CD14-positive monocyte (primary cell): ENCODE results near the gene CPB1. TPM values are rescaled to one million over a fixed set of nuclear protein-coding genes. Genes with fewer than 3 reads are reported as not detected.
A peak's percentile ranks its signal among the peaks of the same experiment; 100 is the strongest.

ENCODE experiments used
- DNase-seq, 3 donors: peaks; one replicate each; pipeline ENCODE4 v3.0.0-alpha.2; 2011 to 2022
- H2AFZ ChIP-seq: 2 replicates; pipeline ENCODE4 v1.6.0; 2012; ENCODE audit warnings: mild to moderate bottlenecking, low read depth, low read length, inconsistent platforms; ENCODE audit not compliant: insufficient read depth, poor library complexity, severe bottlenecking
- H3K27ac ChIP-seq, 2 donors: 1 replicate in 1 of 2; 2 replicates in 1 of 2; pipeline ENCODE4 v1.5.1; 2012 to 2013; ENCODE audit warnings: low read length in 2 of 2, control low read depth in 1 of 2, inconsistent platforms in 1 of 2, low read depth in 1 of 2, mild to moderate bottlenecking in 1 of 2
- H3K27me3 ChIP-seq, 2 donors: one replicate each; pipeline versions ENCODE4 v1.6.0 to v1.6.1; 2011 to 2013; ENCODE audit warnings: low read length in 2 of 2; ENCODE audit not compliant: control insufficient read depth in 2 of 2, insufficient read depth in 2 of 2
- H3K36me3 ChIP-seq, 2 donors: replicated peaks in 1 of 2; 1 replicate in 1 of 2; 2 replicates in 1 of 2; pipeline versions ENCODE4 v1.5.1 to v1.6.1; 2012 to 2013; ENCODE audit warnings: low read length in 2 of 2, control low read depth in 1 of 2, inconsistent platforms in 1 of 2, mild to moderate bottlenecking in 1 of 2; ENCODE audit not compliant: insufficient read depth in 2 of 2, control insufficient read depth in 1 of 2
- H3K4me1 ChIP-seq, 2 donors: 1 replicate in 1 of 2; 2 replicates in 1 of 2; pipeline versions ENCODE4 v1.5.1 to v1.6.1; 2012 to 2013; ENCODE audit warnings: low read length in 2 of 2, control low read depth in 1 of 2, inconsistent platforms in 1 of 2, mild to moderate bottlenecking in 1 of 2, moderate library complexity in 1 of 2; ENCODE audit not compliant: insufficient read depth in 2 of 2, control insufficient read depth in 1 of 2
- H3K4me2 ChIP-seq: replicated peaks from 2 replicates; pipeline ENCODE3; 2012; ENCODE audit warnings: low read length, moderate library complexity, mild to moderate bottlenecking; ENCODE audit not compliant: poor library complexity, severe bottlenecking; ENCODE audit errors: extremely low read depth
- H3K4me3 ChIP-seq, 3 experiments: fragments of 200-600 bp in 1 of 3; sonication (generic) in 1 of 3; replicated peaks in 1 of 3; 1 replicate in 2 of 3; 2 replicates in 1 of 3; pipeline ENCODE4 v1.5.1; 2011 to 2013; ENCODE audit warnings: low read length in 3 of 3, mild to moderate bottlenecking in 3 of 3, control low read depth in 2 of 3, low read depth in 2 of 3, inconsistent platforms in 1 of 3, moderate library complexity in 1 of 3
- H3K79me2 ChIP-seq: 2 replicates; pipeline ENCODE4 v1.6.0; 2012; ENCODE audit warnings: mild to moderate bottlenecking, control low read depth, inconsistent platforms, low read length, moderate library complexity; ENCODE audit not compliant: insufficient read depth
- H3K9ac ChIP-seq: 2 replicates; pipeline ENCODE4 v1.6.0; 2017; ENCODE audit warnings: low read length, mild to moderate bottlenecking; ENCODE audit not compliant: insufficient read depth, poor library complexity, severe bottlenecking
- H3K9me3 ChIP-seq, 2 donors: replicated peaks in 1 of 2; 1 replicate in 1 of 2; 2 replicates in 1 of 2; pipeline versions ENCODE4 v1.5.1 to v1.6.1; 2012 to 2013; ENCODE audit warnings: low read length in 2 of 2, control low read depth in 1 of 2; ENCODE audit not compliant: control insufficient read depth in 1 of 2, insufficient read depth in 1 of 2
- H4K20me1 ChIP-seq: 2 replicates; pipeline ENCODE4 v1.6.0; 2012; ENCODE audit warnings: mild to moderate bottlenecking, low read length, control low read depth, moderate library complexity; ENCODE audit not compliant: insufficient read depth
- H3K27ac Mint-ChIP-seq, 7 donors: one replicate each; pipeline ENCODE4 v1.8.0; 2020; ENCODE audit warnings: mild to moderate bottlenecking in 7 of 7, mixed read lengths in 7 of 7, moderate library complexity in 6 of 7, inconsistent platforms in 2 of 7
- H3K27me3 Mint-ChIP-seq, 3 donors: one replicate each; pipeline ENCODE4 v1.8.0; 2021 to 2022; ENCODE audit warnings: low read depth in 3 of 3, mild to moderate bottlenecking in 3 of 3, mixed read lengths in 3 of 3, moderate library complexity in 3 of 3, inconsistent platforms in 1 of 3
- H3K36me3 Mint-ChIP-seq, 2 donors: one replicate each; pipeline ENCODE4 v1.8.0; 2020; ENCODE audit warnings: mixed read lengths in 2 of 2, inconsistent platforms in 1 of 2, mild to moderate bottlenecking in 1 of 2
- H3K4me1 Mint-ChIP-seq: one replicate; pipeline ENCODE4 v1.8.0; 2020; ENCODE audit warnings: mild to moderate bottlenecking, mixed read lengths
- H3K4me3 Mint-ChIP-seq, 2 donors: one replicate each; pipeline ENCODE4 v1.8.0; 2020; ENCODE audit warnings: mild to moderate bottlenecking in 2 of 2, mixed read lengths in 2 of 2, moderate library complexity in 1 of 2
- H3K9me3 Mint-ChIP-seq, 7 donors: one replicate each; pipeline ENCODE4 v1.8.0; 2020 to 2022; ENCODE audit warnings: mixed read lengths in 7 of 7, mild to moderate bottlenecking in 6 of 7, moderate library complexity in 6 of 7, inconsistent platforms in 2 of 7
- CTCF ChIP-seq: fragments of 200-600 bp; IDR thresholded peaks from one replicate; pipeline ENCODE4 v1.8.0; 2022; ENCODE audit warnings: antibody characterized with exemption, mild to moderate bottlenecking
- WGBS: methylation state at CpG from one replicate; pipeline ENCODE4 v1.1.5; 2013; ENCODE audit warnings: missing lambda C conversion rate; ENCODE audit not compliant: insufficient coverage; 5-methylcytosine and 5-hydroxymethylcytosine counted together
- intact Hi-C, 2 donors: fragments of 100-400 bp; cut with micrococcal nuclease; formaldehyde crosslinking; loops; one replicate each; pipeline versions ENCODE4 v1.15.0 to v1.15.1; 2023
- polyA plus RNA-seq, 3 donors: library from polyadenylated mRNA; depleted of rRNA in 1 of 3; unstranded in 2 of 3; stranded (reverse) in 1 of 3; fragments of 300-500 nt in 2 of 3; fragments of >200 nt in 1 of 3; fragmentation: Illumina TruSeq in 2 of 3; gene quantifications; 1 replicate in 2 of 3; 2 replicates in 1 of 3; pipeline ENCODE4 v1.2.3, GENCODE V29; 2012 to 2021

The CPB1 gene
- polyA plus RNA-seq, 3 donors: not detected

DNA sequence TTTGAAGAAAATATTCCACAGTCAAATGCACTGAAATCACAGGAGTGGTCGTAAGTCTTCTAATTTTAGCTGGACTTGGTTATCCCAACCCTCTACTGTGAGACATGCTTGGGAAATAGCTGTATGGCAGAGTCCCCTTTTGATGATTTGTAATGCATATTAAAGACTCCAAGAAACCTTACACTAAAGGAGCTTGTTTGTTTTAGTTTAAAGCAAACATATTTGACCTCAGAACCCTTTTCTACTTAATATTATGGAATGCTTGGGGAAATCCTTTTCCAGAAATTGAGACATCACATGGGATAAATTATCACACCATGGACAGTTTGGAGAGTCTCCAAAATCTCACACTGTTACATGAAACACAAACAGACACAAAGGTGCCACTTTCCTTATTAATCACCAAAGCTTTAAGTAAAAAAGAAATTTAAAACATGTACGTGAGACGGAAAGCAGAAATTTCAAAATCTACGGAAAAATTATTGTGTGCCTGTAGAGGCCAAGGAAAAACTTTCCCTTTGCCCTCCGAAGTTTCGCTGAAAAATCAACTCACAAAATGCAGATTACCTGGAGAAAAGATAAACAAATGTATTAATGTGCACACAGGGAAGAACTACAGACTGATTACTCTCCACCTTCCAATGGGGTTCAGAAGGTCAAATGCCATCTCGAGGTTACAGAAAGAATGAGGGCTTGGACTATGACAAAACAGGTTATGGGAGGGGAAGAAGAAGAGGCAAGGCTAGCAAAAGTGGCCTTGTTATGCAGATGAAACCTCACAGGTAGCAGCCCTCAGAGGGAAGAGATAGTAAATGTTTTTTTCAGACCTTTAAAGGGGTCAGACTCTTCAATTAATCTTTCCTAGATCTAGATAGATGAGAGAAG lies 7.0 kb upstream of the CPB1 start:
- no peak overlapping the region for H3K4me3 ChIP-seq
- H3K4me1 ChIP-seq: peaks cover 0 to 6% of the 10 kb centered on the region in 2 donors
- Mint-ChIP-seq H3K9me3 (peaks cover 0 to 6% (median 3%) of the 10 kb centered on the region in 7 donors), H3K36me3 (no peaks in the 10 kb centered on the region), H3K27ac (no peak overlapping the region), H3K27me3 (no peaks in the 10 kb centered on the region), H3K4me3 (no peak overlapping the region), H3K4me1 (peaks cover 7% of the 10 kb centered on the region)
- TF ChIP-seq CTCF: no peak
- peaks cover 0 to 4% of the 10 kb centered on the region in 2 donors for H3K9me3 ChIP-seq
- intact Hi-C loops: no loop called here
- H2AFZ ChIP-seq: no peak overlapping the region
- DNase-seq: no peak
- no peaks in the 10 kb centered on the region for H3K27me3 ChIP-seq
- H3K4me2 ChIP-seq: no peak overlapping the region
- no peak overlapping the region for H3K27ac ChIP-seq
- no peaks in the 10 kb centered on the region for H3K36me3 ChIP-seq
- H3K9ac ChIP-seq: no peak overlapping the region
- no peaks in the 10 kb centered on the region for H4K20me1 ChIP-seq
- WGBS: 100% methylated on average over 2 of the region's 7 CpGs
- no peaks in the 10 kb centered on the region for H3K79me2 ChIP-seq

- no peaks in the 10 kb centered on the region for H3K36me3 Mint-ChIP-seq
- no peaks in the 10 kb centered on the region for H3K36me3 ChIP-seq
- H3K9me3 Mint-ChIP-seq: peaks cover 0 to 6% (median 3%) of the 10 kb centered on the region in 7 donors
- H3K27me3 Mint-ChIP-seq: no peaks in the 10 kb centered on the region
- peaks cover 7% of the 10 kb centered on the region for H3K4me1 Mint-ChIP-seq
- no peak overlapping the region for H3K27ac ChIP-seq
- H3K9me3 ChIP-seq: peaks cover 0 to 4% of the 10 kb centered on the region in 2 donors
- intact Hi-C loops: no loop called here
- peaks cover 0 to 7% of the 10 kb centered on the region in 2 donors for H3K4me1 ChIP-seq
- H3K9ac ChIP-seq: no peak overlapping the region
- no peak for TF ChIP-seq CTCF
- H3K27me3 ChIP-seq: no peaks in the 10 kb centered on the region
- H3K4me3 ChIP-seq: no peak overlapping the region
- H3K4me2 ChIP-seq: no peak overlapping the region
- H3K27ac Mint-ChIP-seq: no peak overlapping the region
- no peak overlapping the region for H2AFZ ChIP-seq
- no CpG with 5 or more reads among the region's 1 CpG for WGBS
- H4K20me1 ChIP-seq: no peaks in the 10 kb centered on the region
- H3K4me3 Mint-ChIP-seq: no peak overlapping the region
- DNase-seq: peak in 2 of 3 donors; percentile 1 to 4
- H3K79me2 ChIP-seq: no peaks in the 10 kb centered on the region
Observed at GRCh38 chr3:148823026-148823425, 4.6 kb upstream of the CPB1 start.
